IMR-90 (cell line): ENCODE measurements around the gene FAM25A. TPM values are rescaled to one million over a fixed set of nuclear protein-coding genes. Genes with fewer than 3 reads are reported as not detected.

Experiments used
- ATAC-seq: fragments of 200-7000 bp; cut with Tn5 transposase; 2 replicates; pipeline ENCODE4 v1.9.1; 2020; ENCODE audit warnings: low read depth, mild to moderate bottlenecking, moderate library complexity
- BruUV-seq: library from RNA; stranded (reverse); fragments of 400-500 nt; replicated peaks from 2 replicates; lab custom pipeline; 2021; lab: Mats Ljungman, UMichigan
- CTCF ChIA-PET: fragments of 300-600 bp; formaldehyde crosslinking; extraction: SDS; loops from one replicate; lab custom pipeline; 2021; ENCODE audit warnings: antibody characterized with exemption; lab: Yijun Ruan, JAX
- POLR2A ChIA-PET: fragments of 300-600 bp; sonication (Branson Sonifier 250); formaldehyde crosslinking; loops from one replicate; lab custom pipeline; 2022; ENCODE audit warnings: antibody characterized with exemption; ENCODE audit not compliant: unreplicated experiment; lab: Charles Lee
- DNase-seq: peaks from one replicate; pipeline ENCODE4 v3.0.0; 2013
- H2AFZ ChIP-seq: replicated peaks from 2 replicates; pipeline ENCODE3; 2013; ENCODE audit warnings: low read length, mild to moderate bottlenecking; ENCODE audit not compliant: poor library complexity
- H2AK5ac ChIP-seq: 2 replicates; pipeline ENCODE4 v1.6.1; 2013; ENCODE audit warnings: low read depth, low read length, inconsistent platforms
- H2AK9ac ChIP-seq: replicated peaks from 2 replicates; pipeline ENCODE3; 2013; ENCODE audit warnings: mild to moderate bottlenecking, low read depth, low read length, moderate library complexity; ENCODE audit not compliant: poor library complexity
- H2BK120ac ChIP-seq: 2 replicates; pipeline ENCODE4 v1.6.1; 2013; ENCODE audit warnings: low read depth, low read length, inconsistent platforms
- H2BK15ac ChIP-seq: 3 replicates; pipeline ENCODE4 v1.6.1; 2013; ENCODE audit warnings: low read depth, low read length, inconsistent platforms
- H2BK20ac ChIP-seq: 2 replicates; pipeline ENCODE4 v1.6.1; 2013; ENCODE audit warnings: low read depth, mild to moderate bottlenecking, inconsistent platforms, low read length, moderate library complexity
- H2BK5ac ChIP-seq: 2 replicates; pipeline ENCODE4 v1.6.1; 2013; ENCODE audit warnings: mild to moderate bottlenecking, low read depth, low read length, inconsistent platforms; ENCODE audit not compliant: poor library complexity, severe bottlenecking
- H3K14ac ChIP-seq: replicated peaks from 2 replicates; pipeline ENCODE4 v1.6.1; 2013; ENCODE audit warnings: low read depth, low read length, inconsistent platforms
- H3K18ac ChIP-seq: 2 replicates; pipeline ENCODE4 v1.6.1; 2013; ENCODE audit warnings: low read depth, low read length, control low read depth
- H3K23ac ChIP-seq: 2 replicates; pipeline ENCODE4 v1.6.1; 2013; ENCODE audit warnings: low read depth, low read length, inconsistent platforms
- H3K27ac ChIP-seq: 2 replicates; pipeline ENCODE4 v1.5.1; 2013; ENCODE audit warnings: mild to moderate bottlenecking, control low read depth, low read length; ENCODE audit not compliant: insufficient read depth
- H3K27me3 ChIP-seq: 2 replicates; pipeline ENCODE4 v1.6.1; 2013; ENCODE audit warnings: low read length; ENCODE audit not compliant: control insufficient read depth, insufficient read depth
- H3K36me3 ChIP-seq: 2 replicates; pipeline ENCODE4 v1.6.1; 2013; ENCODE audit warnings: low read length, mixed read lengths; ENCODE audit not compliant: control insufficient read depth, insufficient read depth
- H3K4ac ChIP-seq: 2 replicates; pipeline ENCODE4 v1.6.1; 2013; ENCODE audit warnings: low read depth, low read length, inconsistent platforms
- H3K4me1 ChIP-seq: 2 replicates; pipeline ENCODE4 v1.6.1; 2013; ENCODE audit warnings: low read length, mixed read lengths; ENCODE audit not compliant: control insufficient read depth, insufficient read depth
- H3K4me2 ChIP-seq: 2 replicates; pipeline ENCODE4 v1.6.1; 2013; ENCODE audit warnings: low read depth, mild to moderate bottlenecking, control low read depth, low read length, moderate library complexity
- H3K4me3 ChIP-seq: 2 replicates; pipeline ENCODE4 v1.5.1; 2013; ENCODE audit warnings: low read depth, mild to moderate bottlenecking, control low read depth, low read length, moderate library complexity; ENCODE audit not compliant: insufficient read depth
- H3K56ac ChIP-seq: 2 replicates; pipeline ENCODE4 v1.6.1; 2013; ENCODE audit warnings: low read length, inconsistent platforms; ENCODE audit not compliant: insufficient read depth; ENCODE audit errors: extremely low read depth
- H3K79me1 ChIP-seq, 2 experiments: 2 replicates each; pipeline ENCODE4 v1.6.1; 2013; ENCODE audit warnings: low read length in 2 of 2, inconsistent platforms in 1 of 2, low read depth in 1 of 2
- H3K9ac ChIP-seq: 2 replicates; pipeline ENCODE4 v1.6.1; 2013; ENCODE audit warnings: low read depth, low read length, control low read depth
- H3K9me1 ChIP-seq: 2 replicates; pipeline ENCODE4 v1.6.1; 2013; ENCODE audit warnings: low read length, inconsistent platforms; ENCODE audit not compliant: insufficient read depth
- H3K9me3 ChIP-seq: 2 replicates; pipeline ENCODE4 v1.6.1; 2013; ENCODE audit warnings: low read length; ENCODE audit not compliant: control insufficient read depth, insufficient read depth
- H4K20me1 ChIP-seq: 2 replicates; pipeline ENCODE4 v1.6.1; 2013; ENCODE audit warnings: low read length, inconsistent platforms; ENCODE audit not compliant: insufficient read depth
- H4K5ac ChIP-seq: 2 replicates; pipeline ENCODE4 v1.6.1; 2013; ENCODE audit warnings: mild to moderate bottlenecking, low read depth, low read length, control low read depth
- H4K8ac ChIP-seq, 2 experiments: 2 replicates each; pipeline ENCODE4 v1.6.1; 2013; ENCODE audit warnings: low read depth in 2 of 2, low read length in 2 of 2, control low read depth in 1 of 2, inconsistent platforms in 1 of 2
- H4K91ac ChIP-seq: 2 replicates; pipeline ENCODE4 v1.6.1; 2013; ENCODE audit warnings: low read depth, low read length, inconsistent platforms; ENCODE audit not compliant: insufficient read depth
- BHLHE40 ChIP-seq: fragments of 150-350 bp; IDR thresholded peaks from 2 replicates; pipeline ENCODE4 v1.6.1; 2016; ENCODE audit warnings: mild to moderate bottlenecking, low read depth, low read length
- CEBPB ChIP-seq: IDR thresholded peaks from 2 replicates; pipeline ENCODE4 v1.6.1; 2012; ENCODE audit warnings: low read depth, low read length, improper control_type of control experiment
- CTCF ChIP-seq: conservative IDR thresholded peaks from 2 replicates; pipeline ENCODE4 v1.5.1; 2012; ENCODE audit warnings: mild to moderate bottlenecking, low read depth, low read length, improper control_type of control experiment
- FOS ChIP-seq: fragments of 150-350 bp; IDR thresholded peaks from 2 replicates; pipeline ENCODE4 v1.6.1; 2016; ENCODE audit warnings: low read depth, low read length
- MAFK ChIP-seq: IDR thresholded peaks from 2 replicates; pipeline ENCODE4 v1.6.1; 2012; ENCODE audit warnings: low read depth, low read length, improper control_type of control experiment
- MAZ ChIP-seq: IDR thresholded peaks from 2 replicates; pipeline ENCODE4 v1.6.1; 2012; ENCODE audit warnings: low read depth, mild to moderate bottlenecking, low read length, improper control_type of control experiment, moderate library complexity, borderline replicate concordance
- MXI1 ChIP-seq: IDR thresholded peaks from 2 replicates; pipeline ENCODE4 v1.6.1; 2012; ENCODE audit warnings: low read depth, mild to moderate bottlenecking, low read length, moderate library complexity, borderline replicate concordance
- RAD21 ChIP-seq: IDR thresholded peaks from 2 replicates; pipeline ENCODE4 v1.6.1; 2012; ENCODE audit warnings: low read length, improper control_type of control experiment
- RCOR1 ChIP-seq: IDR thresholded peaks from 2 replicates; pipeline ENCODE4 v1.6.1; 2012; ENCODE audit warnings: mild to moderate bottlenecking, low read length, improper control_type of control experiment; ENCODE audit not compliant: insufficient replicate concordance
- USF2 ChIP-seq: fragments of 150-350 bp; IDR thresholded peaks from 2 replicates; pipeline ENCODE4 v1.6.1; 2017; ENCODE audit warnings: mild to moderate bottlenecking, antibody characterized with exemption, low read length, low read depth
- WGBS, 2 experiments: methylation state at CpG; one replicate each; pipeline versions ENCODE4 v1.1.5 to v1.1.7; 2013; ENCODE audit warnings: missing lambda C conversion rate in 2 of 2; ENCODE audit not compliant: insufficient read length in 1 of 2; ENCODE audit errors: extremely low coverage in 2 of 2; 5-methylcytosine and 5-hydroxymethylcytosine counted together
- dilution Hi-C: fragments of 300-500 bp; cut with HindIII; formaldehyde crosslinking; loops from one replicate; pipeline ENCODE4 v1.14.3; 2018; ENCODE audit warnings: low sequenced_read_pairs; ENCODE audit not compliant: unreplicated experiment
- in situ Hi-C: fragments of 300-500 bp; cut with MboI; formaldehyde crosslinking; loops from 3 replicates; pipeline ENCODE4 v1.14.3; 2019; ENCODE audit warnings: low sequenced_read_pairs, inconsistent platforms, mixed read lengths
- intact Hi-C: fragments of 100-400 bp; cut with micrococcal nuclease; formaldehyde crosslinking; loops from 2 replicates; pipeline ENCODE4 v1.10.0; 2022
- polyA plus RNA-seq, 3 experiments: library from polyadenylated mRNA; depleted of rRNA; stranded (reverse); fragments of >200 nt; gene quantifications; 2 replicates each; pipeline ENCODE4 v1.2.3, GENCODE V29; 2012; ENCODE audit warnings: low replicate concordance in 1 of 3
- total RNA-seq: library from RNA; depleted of rRNA; stranded (reverse); fragments of >200 nt; gene quantifications from 2 replicates; pipeline ENCODE4 v1.2.3, GENCODE V29; 2012

The FAM25A gene
- total and polyA plus RNA-seq, 2 of the 4 experiments (the other 2 are of a cell fraction): not detected

GRCh38 chr10:87058171-87058570, 38.1 kb downstream of the FAM25A start (continued):
- TF ChIP-seq CTCF: no peak

GRCh38 chr10:87059401-87059800, 39.3 kb downstream of the FAM25A start:
- H4K20me1 ChIP-seq: peaks cover 5% of the 10 kb centered on the region; the same call in 1 of the 2 replicates
- POLR2A ChIA-PET: no interaction called here
- no peak overlapping the region for H2BK20ac ChIP-seq
- H2AK9ac ChIP-seq: no peak overlapping the region
- H3K4me1 ChIP-seq: peaks cover 8% of the 10 kb centered on the region
- intact Hi-C loops (no loop called here), in situ Hi-C loops (no loop called here), dilution Hi-C loops (no loop called here)
- peaks cover 31% of the 10 kb centered on the region for H3K36me3 ChIP-seq
- no peak overlapping the region for H3K4ac ChIP-seq
- DNase-seq: no peak
- no CpG with 5 or more reads among the region's 1 CpG for WGBS, 2 experiments
- CTCF ChIA-PET: no interaction called here
- no peak overlapping the region for H3K27ac ChIP-seq
- no TSS peak for BruUV-seq
- no peak overlapping the region for H2BK120ac ChIP-seq
- H3K23ac ChIP-seq: no peak overlapping the region
- no peak overlapping the region for H2BK15ac ChIP-seq
- no peak overlapping the region for H4K8ac ChIP-seq
- peaks cover 0 to 5% of the 10 kb centered on the region in 2 experiments; a peak in 1 of 4 replicates for H3K79me1 ChIP-seq
- ATAC-seq: no peak
- H3K9ac ChIP-seq: no peak overlapping the region
- no peaks in the 10 kb centered on the region for H3K27me3 ChIP-seq
- H4K91ac ChIP-seq: no peak overlapping the region
- H3K56ac ChIP-seq: no peak overlapping the region
- no peak overlapping the region for H3K4me3 ChIP-seq
- no peaks in the 10 kb centered on the region for H3K9me3 ChIP-seq
- no peak overlapping the region for H2AK5ac ChIP-seq
- no peak overlapping the region for H2AFZ ChIP-seq
- no peak overlapping the region for H3K18ac ChIP-seq
- no peak overlapping the region for H4K5ac ChIP-seq
- no peak overlapping the region for H2BK5ac ChIP-seq
- no peak overlapping the region for H3K14ac ChIP-seq
- H3K9me1 ChIP-seq: peaks cover 5% of the 10 kb centered on the region
- no peak overlapping the region for H3K4me2 ChIP-seq
- no peak for TF ChIP-seq MXI1
- TF ChIP-seq BHLHE40: no peak
- no peak for TF ChIP-seq CEBPB
- TF ChIP-seq CTCF: no peak
- no peak for TF ChIP-seq MAFK
- no peak for TF ChIP-seq MAZ
- no peak for TF ChIP-seq RAD21
- no peak for TF ChIP-seq USF2
- TF ChIP-seq FOS: no peak
- TF ChIP-seq RCOR1: no peak
